ENCODE data around the gene KCNMB3. TPM values are rescaled to one million over a fixed set of nuclear protein-coding genes. Genes with fewer than 3 reads are reported as not detected.
"Not testable (repeated sequence)": the region's sequence is repeated elsewhere in the genome, so short reads cannot be mapped to it uniquely, and the experiment has no call there.

KCNMB3 gene
- total and polyA plus RNA-seq, 8 donors = 1.6 to 12.2 (median 9.0) TPM

- TF ChIP-seq, protein P1, sequence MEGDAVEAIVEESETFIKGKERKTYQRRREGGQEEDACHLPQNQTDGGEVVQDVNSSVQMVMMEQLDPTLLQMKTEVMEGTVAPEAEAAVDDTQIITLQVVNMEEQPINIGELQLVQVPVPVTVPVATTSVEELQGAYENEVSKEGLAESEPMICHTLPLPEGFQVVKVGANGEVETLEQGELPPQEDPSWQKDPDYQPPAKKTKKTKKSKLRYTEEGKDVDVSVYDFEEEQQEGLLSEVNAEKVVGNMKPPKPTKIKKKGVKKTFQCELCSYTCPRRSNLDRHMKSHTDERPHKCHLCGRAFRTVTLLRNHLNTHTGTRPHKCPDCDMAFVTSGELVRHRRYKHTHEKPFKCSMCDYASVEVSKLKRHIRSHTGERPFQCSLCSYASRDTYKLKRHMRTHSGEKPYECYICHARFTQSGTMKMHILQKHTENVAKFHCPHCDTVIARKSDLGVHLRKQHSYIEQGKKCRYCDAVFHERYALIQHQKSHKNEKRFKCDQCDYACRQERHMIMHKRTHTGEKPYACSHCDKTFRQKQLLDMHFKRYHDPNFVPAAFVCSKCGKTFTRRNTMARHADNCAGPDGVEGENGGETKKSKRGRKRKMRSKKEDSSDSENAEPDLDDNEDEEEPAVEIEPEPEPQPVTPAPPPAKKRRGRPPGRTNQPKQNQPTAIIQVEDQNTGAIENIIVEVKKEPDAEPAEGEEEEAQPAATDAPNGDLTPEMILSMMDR (IDR thresholded peaks at IDR 0.05) = no peak
- H3K27ac ChIP-seq = no peak overlapping the region
- no peak for DNase-seq
- no peak for ATAC-seq
- peaks cover 0 to 9% of the 10 kb centered on the region in 2 donors for H3K36me3 ChIP-seq
- H3K4me1 ChIP-seq = no peaks in the 10 kb centered on the region
- no peak overlapping the region for H3K4me3 ChIP-seq
- intact Hi-C loops (cut with DNase I) = no loop called here
- H3K9me3 ChIP-seq = no peaks in the 10 kb centered on the region
- H3K27me3 ChIP-seq = no peaks in the 10 kb centered on the region
Observed at GRCh38 chr3:179247289-179248015, 3.5 kb downstream of the KCNMB3 start.

DNA sequence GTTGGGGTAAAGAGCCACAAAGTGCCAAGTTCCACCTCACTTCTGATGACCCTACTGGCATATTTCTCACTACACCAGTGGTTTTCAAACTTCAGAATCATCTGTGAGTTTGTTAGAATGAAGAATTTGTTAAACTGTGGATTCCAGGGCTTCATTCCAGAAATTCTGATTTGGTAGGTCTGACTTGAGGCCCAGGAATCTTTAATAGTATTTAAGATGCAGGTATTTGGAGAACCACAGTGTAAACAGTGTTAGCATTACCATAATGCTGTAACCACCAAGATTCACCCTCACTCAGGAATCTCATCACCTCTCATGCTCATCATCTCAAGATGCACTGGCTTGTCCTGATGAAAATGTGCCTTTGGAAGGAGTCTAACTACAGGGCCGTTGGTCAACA, 6.0 kb downstream of the KCNMB3 start:
- no peak overlapping the region for H3K4me3 ChIP-seq
- no peak overlapping the region for H3K27ac ChIP-seq
- peaks cover 0 to 7% of the 10 kb centered on the region in 2 donors for H3K36me3 ChIP-seq
- DNase-seq = no peak
- intact Hi-C loops (cut with DNase I) = no loop called here
- no peaks in the 10 kb centered on the region for H3K9me3 ChIP-seq
- no peaks in the 10 kb centered on the region for H3K4me1 ChIP-seq
- ATAC-seq = no peak
- H3K27me3 ChIP-seq = no peaks in the 10 kb centered on the region
- TF ChIP-seq, protein P1 (IDR thresholded peaks at IDR 0.05) = no peak

DNA sequence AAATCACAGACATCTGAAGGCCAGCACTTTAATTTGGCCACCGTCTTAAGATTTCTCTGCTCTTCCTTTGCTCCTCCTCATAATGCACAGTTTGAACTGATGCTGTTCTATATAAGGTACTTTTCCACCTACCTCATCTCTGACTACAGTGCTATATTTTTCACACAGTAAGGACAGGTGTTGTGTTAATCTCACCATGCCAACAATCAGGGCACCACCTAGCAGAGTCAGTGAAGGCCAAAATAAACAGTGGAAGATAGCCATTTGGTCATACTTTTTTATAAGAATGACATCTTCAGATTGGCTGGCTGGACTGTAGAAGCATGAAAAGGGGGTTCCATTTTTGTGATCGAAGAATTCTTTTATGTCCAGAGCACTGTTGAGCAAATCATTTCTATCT, 8.1 kb downstream of the KCNMB3 start:
- H3K4me3 ChIP-seq; ATAC-seq; H3K27ac ChIP-seq; DNase-seq; H3K9me3 ChIP-seq; H3K27me3 ChIP-seq; H3K4me1 ChIP-seq; H3K36me3 ChIP-seq; intact Hi-C loops (cut with DNase I): not testable (repeated sequence)

DNA sequence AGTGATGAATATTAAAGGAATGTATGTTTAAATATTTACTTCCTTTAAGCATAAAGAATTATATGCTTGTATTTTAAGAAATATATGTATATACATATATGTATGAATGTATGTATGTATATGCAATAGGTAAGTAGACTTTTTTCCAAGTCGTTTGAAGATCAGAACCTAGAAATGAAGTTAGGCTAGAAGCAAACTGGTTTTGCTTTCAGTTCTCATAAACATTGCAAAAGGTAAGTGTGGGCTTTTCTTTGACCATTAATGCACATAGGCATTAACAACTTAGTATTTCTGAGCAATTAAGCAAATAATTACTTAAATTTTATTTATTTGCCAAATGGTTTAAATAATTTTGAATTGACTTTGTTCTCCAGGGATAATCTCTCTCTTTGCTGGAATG, 10.6 kb downstream of the KCNMB3 start:
- H3K27me3 ChIP-seq; H3K36me3 ChIP-seq; H3K4me1 ChIP-seq; DNase-seq; H3K4me3 ChIP-seq; ATAC-seq; H3K27ac ChIP-seq; intact Hi-C loops (cut with DNase I); H3K9me3 ChIP-seq: not testable (repeated sequence)

DNA sequence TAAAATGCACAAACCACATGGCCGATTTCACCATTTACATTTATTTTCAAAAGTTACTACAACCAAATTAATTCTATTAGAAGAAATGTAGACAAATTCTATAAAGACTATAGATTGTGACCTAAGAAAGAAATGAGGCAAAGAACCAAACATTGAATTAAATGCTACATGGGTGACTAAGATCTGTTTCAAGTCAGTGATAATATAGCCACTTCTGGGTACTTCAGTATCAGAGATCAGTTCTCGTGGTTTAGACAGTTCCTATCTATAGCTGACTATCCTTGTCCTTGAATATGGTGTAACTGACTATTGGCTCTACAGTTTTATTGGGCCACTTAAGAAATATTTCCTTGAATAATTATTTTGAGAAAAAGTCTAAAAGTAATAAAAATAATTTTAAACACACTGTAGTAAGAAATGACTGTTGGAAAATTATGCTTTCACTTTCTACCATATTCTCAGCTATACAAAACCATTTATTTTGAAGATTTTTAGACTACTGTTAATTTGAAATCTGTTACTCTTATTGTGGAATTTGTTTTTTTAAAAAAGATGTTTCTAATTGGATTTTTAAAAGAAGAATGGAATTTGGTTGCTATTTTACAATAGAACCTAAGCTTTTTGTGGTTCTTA, 14.1 kb downstream of the KCNMB3 start:
- DNase-seq (no peak), ATAC-seq (no peak)
- no peaks in the 10 kb centered on the region for H3K27me3 ChIP-seq
- H3K27ac ChIP-seq = no peak overlapping the region
- H3K4me3 ChIP-seq = no peak overlapping the region
- peaks cover 0 to 13% of the 10 kb centered on the region in 2 donors for H3K36me3 ChIP-seq
- H3K9me3 ChIP-seq = no peaks in the 10 kb centered on the region
- TF ChIP-seq, protein P1 (IDR thresholded peaks at IDR 0.05) = no peak
- intact Hi-C loops (cut with DNase I) = no loop called here
- H3K4me1 ChIP-seq = no peaks in the 10 kb centered on the region

GRCh38 chr3:179234199-179234598, 16.7 kb downstream of the KCNMB3 start:
- Histone ChIP-seq H3K27me3 (no peaks in the 10 kb centered on the region), H3K4me1 (no peaks in the 10 kb centered on the region), H3K27ac (no peak overlapping the region), H3K4me3 (no peak overlapping the region), H3K9me3 (no peaks in the 10 kb centered on the region), H3K36me3 (peaks cover 0 to 37% of the 10 kb centered on the region in 2 donors)
- intact Hi-C loops (cut with DNase I) = no loop called here
- ATAC-seq (no peak), DNase-seq (peak in 1 of 4 donors; percentile 4)
- TF ChIP-seq, protein P1 (IDR thresholded peaks at IDR 0.05) = no peak

All from left lung (tissue), 10 donors.